Heart left ventricle (tissue), 16 donors: ENCODE results near the gene PABPC1L. TPM values are rescaled to one million over a fixed set of nuclear protein-coding genes. Genes with fewer than 3 reads are reported as not detected.
"Not testable (repeated sequence)": the region's sequence is repeated elsewhere in the genome, so short reads cannot be mapped to it uniquely, and the experiment has no call there.

Source experiments
- ATAC-seq, 4 donors: fragments of 200-7000 bp; cut with Tn5 transposase; one replicate each; pipeline ENCODE4 v1.9.1; 2020 to 2022; ENCODE audit warnings: moderate library complexity in 4 of 4, mild to moderate bottlenecking in 3 of 4, moderate number of reproducible peaks in 1 of 4
- DNase-seq, 5 donors: peaks; one replicate each; pipeline ENCODE4 v3.0.0-alpha.2; 2020
- H3K27ac ChIP-seq, 12 donors: fragments of 200-600 bp; sonication (generic) in 4 of 12; one replicate each; pipeline versions ENCODE4 v1.5.0 to v1.8.0; 2016 to 2022; ENCODE audit warnings: mild to moderate bottlenecking in 2 of 12
- H3K27me3 ChIP-seq, 9 donors: fragments of 200-600 bp; sonication (generic) in 2 of 9; one replicate each; pipeline versions ENCODE4 v1.5.1 to v1.8.0; 2016 to 2022; ENCODE audit warnings: mild to moderate bottlenecking in 3 of 9
- H3K36me3 ChIP-seq, 9 donors: fragments of 200-600 bp; sonication (generic) in 2 of 9; one replicate each; pipeline versions ENCODE4 v1.5.0 to v1.8.0; 2018 to 2022; ENCODE audit warnings: mild to moderate bottlenecking in 2 of 9
- H3K4me1 ChIP-seq, 12 donors: fragments of 200-600 bp; sonication (generic) in 4 of 12; one replicate each; pipeline versions ENCODE4 v1.5.0 to v1.8.0; 2016 to 2022; ENCODE audit warnings: mild to moderate bottlenecking in 3 of 12
- H3K4me3 ChIP-seq, 12 donors: fragments of 200-600 bp; sonication (generic) in 4 of 12; one replicate each; pipeline versions ENCODE4 v1.5.0 to v1.8.0; 2017 to 2022; ENCODE audit warnings: mild to moderate bottlenecking in 9 of 12, moderate library complexity in 4 of 12
- H3K9me3 ChIP-seq, 12 donors: fragments of 200-600 bp; sonication (generic) in 4 of 12; one replicate each; pipeline versions ENCODE4 v1.5.0 to v1.8.0; 2016 to 2022; ENCODE audit warnings: mild to moderate bottlenecking in 1 of 12
- POLR2A ChIP-seq, 2 donors: fragments of 450-650 bp; IDR thresholded peaks; one replicate each; pipeline ENCODE4 v1.6.1; 2017; ENCODE audit warnings: antibody characterized with exemption in 2 of 2, mild to moderate bottlenecking in 2 of 2, moderate library complexity in 2 of 2
- WGBS, 4 donors: extraction: QIAGEN DNeasy Blood & Tissue Kit in 2 of 4; methylation state at CpG; one replicate each; pipeline versions ENCODE4 v1.1.5 to v1.1.7; 2013 to 2018; 5-methylcytosine and 5-hydroxymethylcytosine counted together
- intact Hi-C, 10 donors: fragments of 100-400 bp; cut with DNase I; formaldehyde crosslinking; loops; one replicate each; pipeline versions ENCODE4 v1.11.1 to v1.14.2; 2022
- long read RNA-seq, 3 donors: library from polyadenylated mRNA; unstranded; transcript quantifications; one replicate each; pipeline ENCODE4 v2.0.0, GENCODE V29; 2020 to 2021
- polyA plus RNA-seq, 2 donors: library from polyadenylated mRNA; stranded (reverse); fragments of 200-250 nt; gene quantifications; one replicate each; pipeline ENCODE4 v1.2.3, GENCODE V29; 2013
- total RNA-seq, 9 donors: library from RNA; depleted of rRNA in 2 of 9; stranded (reverse); fragments of >200 nt in 2 of 9; fragmentation: NEBNext Ultra II Directional in 3 of 9; extraction: Animal tissue kit (Norgen Biotek cat#: 25700) in 3 of 9; gene quantifications; one replicate each; pipeline versions ENCODE4 v1.1.0 to v1.2.4, GENCODE V29; 2016 to 2023
- TF ChIP-seq, protein P1 (sequence below), 12 donors: fragments of 200-600 bp; sonication (generic) in 4 of 12; IDR thresholded peaks; one replicate each; pipeline versions ENCODE4 v1.5.0 to v1.8.0; 2018 to 2022; ENCODE audit warnings: antibody characterized with exemption in 12 of 12, mild to moderate bottlenecking in 5 of 12
- donor health status: ischemic (EF 13 %, LVEDD 7.1; RV severe dilation, severe dysfunction).
- donor health status: healthy with polysubstance abuse.
- donor health status: DM: no; HTN: yes; CAD: no.
- donor health status: DM: no; HTN: no; CAD: no.
- donor health status: ischemic (EF 25% LVEDD 6.9; RV normal size, moderate dysfunction).
- donor health status: ischemic (EF 25% LVEDD 5.7; RV mildly dilated, moderate dysfunction).
- donor health status: healthy.
- donor health status: DM: yes; HTN: yes; CAD: no.
- donor health status: ischemic (EF 35%, LVEDD 5.7; RV mildly dilated, moderate dysfunction).
- donor health status: nonischemic (EF 11% LVEDD 7.7; RV severe dilation, severe dysfunction).
- donor health status: DM: yes; HTN: yes; CAD: no.
- donor health status: PGD.
- donor health status: ischemic (EF 29% LVEDD 5.4; RV normal size, mild dysfunction).
- donor health status: nonischemic (EF 23%, LVEDD 6.1; RV moderate dilation, normal function).

The PABPC1L gene
- total RNA-seq (1 to 10 TPM in 8 of 9 donors, under 1 TPM in 1; 0.58 to 5.9 (median 2.3) TPM), polyA plus RNA-seq (1 to 10 TPM; 2.8 to 3.1 TPM)
- long read RNA-seq, donor 1, result 0 reads
- long read RNA-seq, donor 2, result 0 reads
- long read RNA-seq, donor 3, result 0 reads

DNA sequence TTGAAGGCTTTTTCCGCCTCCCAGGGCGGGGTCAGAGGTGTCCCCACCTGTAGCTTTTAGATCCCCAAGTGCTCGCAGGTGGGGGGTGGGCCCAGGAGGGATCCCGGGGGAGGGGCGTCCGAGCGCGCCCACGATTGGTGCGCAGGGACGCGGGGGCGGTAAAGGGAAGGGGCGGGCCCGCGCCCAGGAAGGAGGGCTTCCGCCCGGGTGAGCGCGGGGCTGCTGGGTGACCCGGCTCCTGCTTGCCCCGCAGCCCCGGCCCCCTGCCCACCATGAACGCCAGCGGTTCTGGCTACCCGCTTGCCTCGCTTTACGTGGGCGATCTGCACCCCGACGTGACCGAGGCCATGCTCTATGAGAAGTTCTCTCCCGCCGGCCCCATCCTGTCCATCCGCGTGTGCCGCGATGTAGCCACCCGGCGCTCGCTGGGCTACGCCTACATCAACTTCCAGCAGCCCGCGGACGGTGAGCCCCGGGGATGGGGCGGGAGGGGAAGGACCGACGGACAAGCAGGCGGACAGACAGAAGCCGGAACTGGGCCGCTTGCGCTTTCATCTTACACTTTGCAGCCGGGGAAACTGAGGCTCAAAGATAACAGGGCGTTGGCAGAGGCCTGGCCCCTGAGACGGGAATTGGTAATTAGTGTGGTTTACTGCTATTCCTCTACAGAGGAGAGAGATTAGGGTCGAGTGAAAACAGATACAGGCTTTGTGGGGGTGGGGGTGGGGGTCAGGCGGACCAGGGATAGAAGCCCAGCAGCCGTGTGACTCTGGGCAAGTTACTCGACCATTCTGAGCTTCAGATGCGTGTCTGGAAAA is at the start of gene PABPC1L:
PABPC1L (plus strand) TSS at position 189 of the 818 bp plus-strand sequence; CDS start at position 273, 84 bp downstream.
- ATAC-seq, result peak; percentile 55 to 97 (median 91)
- Histone ChIP-seq H3K36me3 (peaks cover 0 to 43% (median 37%) of the 10 kb centered on the region in 9 donors), H3K4me3 (peak within 1 kb of the TSS; percentile 40 to 88 (median 66)), H3K27me3 (no peaks in the 10 kb centered on the region), H3K9me3 (no peaks in the 10 kb centered on the region), H3K4me1 (peaks cover 0 to 19% (median 10%) of the 10 kb centered on the region in 12 donors), H3K27ac (peak within 1 kb of the TSS in 1 of 12 donors; percentile 17)
- intact Hi-C loops, result no loop called here
- peak; percentile 54 to 78 (median 69) for DNase-seq
- no peak for TF ChIP-seq POLR2A (IDR thresholded peaks at IDR 0.05)
- TF ChIP-seq, protein P1, sequence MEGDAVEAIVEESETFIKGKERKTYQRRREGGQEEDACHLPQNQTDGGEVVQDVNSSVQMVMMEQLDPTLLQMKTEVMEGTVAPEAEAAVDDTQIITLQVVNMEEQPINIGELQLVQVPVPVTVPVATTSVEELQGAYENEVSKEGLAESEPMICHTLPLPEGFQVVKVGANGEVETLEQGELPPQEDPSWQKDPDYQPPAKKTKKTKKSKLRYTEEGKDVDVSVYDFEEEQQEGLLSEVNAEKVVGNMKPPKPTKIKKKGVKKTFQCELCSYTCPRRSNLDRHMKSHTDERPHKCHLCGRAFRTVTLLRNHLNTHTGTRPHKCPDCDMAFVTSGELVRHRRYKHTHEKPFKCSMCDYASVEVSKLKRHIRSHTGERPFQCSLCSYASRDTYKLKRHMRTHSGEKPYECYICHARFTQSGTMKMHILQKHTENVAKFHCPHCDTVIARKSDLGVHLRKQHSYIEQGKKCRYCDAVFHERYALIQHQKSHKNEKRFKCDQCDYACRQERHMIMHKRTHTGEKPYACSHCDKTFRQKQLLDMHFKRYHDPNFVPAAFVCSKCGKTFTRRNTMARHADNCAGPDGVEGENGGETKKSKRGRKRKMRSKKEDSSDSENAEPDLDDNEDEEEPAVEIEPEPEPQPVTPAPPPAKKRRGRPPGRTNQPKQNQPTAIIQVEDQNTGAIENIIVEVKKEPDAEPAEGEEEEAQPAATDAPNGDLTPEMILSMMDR (IDR thresholded peaks at IDR 0.05), result no peak
- 2 to 7% (median 4%) methylated on average over 29 to 61 of the region's 61 CpGs for WGBS, 4 donors

DNA sequence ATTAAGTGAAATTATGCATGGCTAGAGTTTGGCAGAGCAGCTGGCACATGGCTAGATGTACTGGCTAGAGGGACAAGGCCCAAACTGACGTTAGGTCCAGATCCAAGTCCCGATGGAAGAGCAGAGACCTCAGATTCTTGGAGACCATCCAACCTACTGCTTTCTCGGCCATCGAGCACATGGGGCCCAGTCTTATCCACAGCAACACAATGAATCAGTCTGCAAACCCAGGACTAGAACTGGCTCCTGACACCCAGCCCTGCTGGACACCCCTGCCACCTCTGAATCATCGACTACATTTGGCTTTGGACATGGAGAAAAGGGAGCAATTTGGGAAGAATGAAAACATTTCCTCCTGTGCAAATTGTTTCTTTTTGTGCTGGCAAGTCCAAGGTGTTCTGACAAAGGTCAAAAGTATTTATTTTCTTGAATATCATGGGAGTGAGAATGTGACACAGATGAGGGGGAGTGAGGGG is 48.3 kb upstream of the PABPC1L start:
- no peaks in the 10 kb centered on the region for H3K36me3 ChIP-seq
- H3K27ac ChIP-seq, result no peak overlapping the region
- peaks cover 0 to 27% (median 6%) of the 10 kb centered on the region in 12 donors for H3K4me1 ChIP-seq
- intact Hi-C loops, result loop anchor here in 5 of 10 donors (2.0 to 10.0 kb wide), 4 partner anchors 115 to 477 kb away; no protein-coding TSS in a partner anchor
- H3K9me3 ChIP-seq, result no peaks in the 10 kb centered on the region
- peak; percentile 42 to 91 (median 70) for ATAC-seq
- WGBS, 4 donors, result 14 to 27% (median 19%) methylated on average over 5 of the region's 5 CpGs
- DNase-seq, result peak in 2 of 5 donors; percentile 32 to 48
- no peaks in the 10 kb centered on the region for H3K27me3 ChIP-seq
- no peak for TF ChIP-seq POLR2A (IDR thresholded peaks at IDR 0.05)
- TF ChIP-seq, protein P1 (IDR thresholded peaks at IDR 0.05), result no peak
- no peak overlapping the region for H3K4me3 ChIP-seq

DNA sequence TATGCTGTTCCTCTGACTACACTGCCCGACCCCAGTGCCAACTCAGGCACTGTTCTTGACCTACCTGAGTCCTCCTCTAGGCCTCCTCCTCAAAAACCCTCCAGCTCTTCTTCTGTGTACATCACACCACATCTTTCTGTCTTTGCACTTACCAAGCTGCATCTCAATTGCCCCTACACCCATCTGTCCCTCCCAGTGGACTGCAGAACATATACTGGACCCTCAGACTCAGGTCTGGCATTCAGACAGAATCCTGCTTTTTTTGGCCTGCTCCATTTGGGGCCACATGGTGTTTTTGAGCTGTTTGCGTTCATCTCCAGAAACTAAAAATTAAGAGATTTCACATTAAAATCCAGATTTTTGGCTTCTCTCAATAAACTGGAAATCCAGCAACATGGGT is 47.6 kb upstream of the PABPC1L start:
- Histone ChIP-seq H3K4me3 (no peak overlapping the region), H3K36me3 (no peaks in the 10 kb centered on the region), H3K4me1 (peaks cover 0 to 30% (median 6%) of the 10 kb centered on the region in 12 donors), H3K27me3 (no peaks in the 10 kb centered on the region), H3K9me3 (no peaks in the 10 kb centered on the region), H3K27ac (peak overlapping the region in 1 of 12 donors; percentile 3)
- no peak for TF ChIP-seq POLR2A (IDR thresholded peaks at IDR 0.05)
- TF ChIP-seq, protein P1 (IDR thresholded peaks at IDR 0.05), result no peak
- 83 to 90% (median 86%) methylated on average over 2 of the region's 2 CpGs for WGBS, 4 donors
- DNase-seq, result no peak
- ATAC-seq, result peak in 1 of 4 donors; percentile 27
- intact Hi-C loops, result loop anchor here in 5 of 10 donors (2.0 to 10.0 kb wide), 4 partner anchors 115 to 477 kb away; no protein-coding TSS in a partner anchor

DNA sequence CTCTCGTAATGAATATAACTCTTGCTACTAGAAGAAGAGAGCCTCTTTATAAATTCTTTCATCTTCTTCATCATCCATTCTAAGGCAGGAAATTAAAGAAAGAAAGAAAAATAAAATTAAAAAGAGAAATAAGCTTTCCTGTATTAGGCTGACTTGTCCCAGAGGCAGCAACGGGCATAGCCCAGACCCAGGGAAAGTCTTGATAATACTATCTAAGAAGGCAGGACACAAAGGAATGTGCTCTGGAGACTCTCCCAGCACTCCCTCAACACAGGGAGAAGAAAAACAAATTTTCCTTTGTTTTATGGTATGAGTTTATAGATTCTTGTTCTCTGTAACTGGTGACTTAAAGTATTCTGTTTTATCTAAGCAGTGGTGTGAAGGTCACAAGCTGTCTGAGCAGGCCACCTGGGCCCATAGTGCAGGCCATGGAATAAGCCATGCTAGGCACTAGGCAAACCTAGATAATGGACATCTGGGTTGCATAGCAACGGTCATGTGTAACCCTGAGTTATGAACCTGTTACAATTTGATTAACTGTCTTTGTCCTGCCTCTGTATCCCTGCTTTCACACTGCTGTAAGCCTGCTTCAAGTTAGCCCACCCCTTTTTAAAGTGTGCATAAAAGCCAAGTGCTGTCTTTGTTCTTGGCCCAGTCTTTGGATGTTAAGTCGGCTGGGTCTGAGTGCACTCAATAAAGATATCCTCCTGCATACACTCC is 46.3 kb upstream of the PABPC1L start:
- H3K9me3 ChIP-seq, H3K36me3 ChIP-seq, H3K27ac ChIP-seq, H3K27me3 ChIP-seq, DNase-seq, H3K4me3 ChIP-seq: not testable (repeated sequence)
- H3K4me1 ChIP-seq, result peaks cover 0 to 34% (median 9%) of the 10 kb centered on the region in 12 donors
- ATAC-seq, result peak in 3 of 4 donors; percentile 49 to 70 (median 53)
- intact Hi-C loops, result loop anchor here in 5 of 10 donors (2.0 to 10.0 kb wide), 4 partner anchors 117 to 479 kb away; no protein-coding TSS in a partner anchor
- WGBS, 4 donors, result 44 to 55% (median 52%) methylated on average over 4 of the region's 4 CpGs

DNA sequence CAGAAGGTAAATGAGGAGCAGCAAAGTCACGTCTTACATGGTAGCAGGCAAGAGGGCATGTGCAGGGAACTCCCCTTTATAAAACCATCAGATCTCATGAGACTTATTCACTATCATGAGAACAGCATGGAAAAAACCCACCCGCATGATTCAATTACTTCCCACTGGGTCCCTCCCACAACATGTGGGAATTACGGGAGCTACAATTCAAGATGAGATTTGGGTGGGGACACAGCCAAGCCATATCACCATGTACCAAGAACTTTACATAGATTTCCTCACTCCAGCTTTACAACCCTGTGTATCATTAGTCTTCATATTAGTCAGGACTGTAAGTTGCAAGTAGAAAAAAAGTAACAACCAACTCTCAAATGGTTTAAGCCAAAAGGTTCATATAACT is 45.4 kb upstream of the PABPC1L start:
- not testable (repeated sequence) for DNase-seq, H3K27me3 ChIP-seq, H3K9me3 ChIP-seq, H3K36me3 ChIP-seq, H3K4me3 ChIP-seq, ATAC-seq, H3K27ac ChIP-seq
- H3K4me1 ChIP-seq, result peaks cover 0 to 34% (median 9%) of the 10 kb centered on the region in 12 donors
- intact Hi-C loops, result loop anchor here in 4 of 10 donors (5.0 to 10.0 kb wide), 3 partner anchors 177 to 480 kb away; no protein-coding TSS in a partner anchor
- 84 to 89% (median 86%) methylated on average over 3 of the region's 3 CpGs for WGBS, 4 donors
